T-helper 2 cell treated with Interferon-gamma antibody and Interleukin-4, amounts not matched to agents 5 μg/mL and 100 μg/mL, for 36 hours (primary cell): ENCODE data around the gene ITGAL.
"Not testable (repeated sequence)": the region's sequence is repeated elsewhere in the genome, so short reads cannot be mapped to it uniquely, and the experiment has no call there.

ENCODE experiments used
- DNase-seq: peaks from one replicate; pipeline ENCODE4 v3.0.0; 2021; ENCODE audit warnings: low spot score
- H3K27ac Mint-ChIP-seq: one replicate; pipeline ENCODE4 v1.8.0; 2021; ENCODE audit warnings: mild to moderate bottlenecking, mixed read lengths
- H3K27me3 Mint-ChIP-seq: one replicate; pipeline ENCODE4 v1.8.0; 2021; ENCODE audit warnings: low read depth, mixed read lengths
- H3K36me3 Mint-ChIP-seq: one replicate; pipeline ENCODE4 v1.8.0; 2021; ENCODE audit warnings: low read depth, mixed read lengths
- H3K4me1 Mint-ChIP-seq: one replicate; pipeline ENCODE4 v1.8.0; 2021; ENCODE audit warnings: low read depth, mixed read lengths
- H3K4me3 Mint-ChIP-seq: one replicate; pipeline ENCODE4 v1.8.0; 2022; ENCODE audit warnings: mild to moderate bottlenecking, moderate library complexity, mixed read lengths
- H3K9me3 Mint-ChIP-seq: one replicate; pipeline ENCODE4 v1.8.0; 2021; ENCODE audit warnings: mixed read lengths

Gene ITGAL

GRCh38 chr16:30521873-30522641, 49.5 kb downstream of the ITGAL start:
- Mint-ChIP-seq H3K4me3 (no peak overlapping the region), H3K9me3 (no peaks in the 10 kb centered on the region), H3K4me1 (peaks cover 9% of the 10 kb centered on the region), H3K27me3 (no peaks in the 10 kb centered on the region), H3K36me3 (peaks cover 49% of the 10 kb centered on the region), H3K27ac (peak overlapping the region; percentile 39)
- DNase-seq = no peak

GRCh38 chr16:30522702-30523463, 50.3 kb downstream of the ITGAL start:
- H3K36me3 Mint-ChIP-seq = peaks cover 41% of the 10 kb centered on the region

GRCh38 chr16:30523768-30524574, 51.4 kb downstream of the ITGAL start:
- no peak for DNase-seq
- peaks cover 32% of the 10 kb centered on the region for H3K36me3 Mint-ChIP-seq
- H3K9me3 Mint-ChIP-seq = no peaks in the 10 kb centered on the region
- H3K4me3 Mint-ChIP-seq = no peak overlapping the region
- H3K27ac Mint-ChIP-seq = no peak overlapping the region
- no peaks in the 10 kb centered on the region for H3K27me3 Mint-ChIP-seq
- H3K4me1 Mint-ChIP-seq = peaks cover 15% of the 10 kb centered on the region

More at GRCh38 chr16:30522702-30523463, 50.3 kb downstream of the ITGAL start:
- H3K27me3 Mint-ChIP-seq, DNase-seq, H3K4me3 Mint-ChIP-seq, H3K9me3 Mint-ChIP-seq: not testable (repeated sequence)
- peak overlapping the region; percentile 39 for H3K27ac Mint-ChIP-seq
- peaks cover 14% of the 10 kb centered on the region for H3K4me1 Mint-ChIP-seq

GRCh38 chr16:30524575-30525568, 52.3 kb downstream of the ITGAL start:
- H3K4me3 Mint-ChIP-seq = no peak overlapping the region
- H3K27ac Mint-ChIP-seq = no peak overlapping the region

GRCh38 chr16:30525844-30526136, 53.2 kb downstream of the ITGAL start:
- H3K36me3 Mint-ChIP-seq = peaks cover 16% of the 10 kb centered on the region
- H3K9me3 Mint-ChIP-seq = no peaks in the 10 kb centered on the region
- no peaks in the 10 kb centered on the region for H3K27me3 Mint-ChIP-seq
- H3K27ac Mint-ChIP-seq = peak overlapping the region; percentile 72
- DNase-seq = no peak
- H3K4me1 Mint-ChIP-seq = peaks cover 19% of the 10 kb centered on the region
- peak overlapping the region; percentile 84 for H3K4me3 Mint-ChIP-seq

More at GRCh38 chr16:30524575-30525568, 52.3 kb downstream of the ITGAL start:
- no peaks in the 10 kb centered on the region for H3K9me3 Mint-ChIP-seq
- H3K36me3 Mint-ChIP-seq = peaks cover 23% of the 10 kb centered on the region
- DNase-seq = no peak
- peaks cover 15% of the 10 kb centered on the region for H3K4me1 Mint-ChIP-seq
- no peaks in the 10 kb centered on the region for H3K27me3 Mint-ChIP-seq

- Mint-ChIP-seq H3K27ac (peak within 1 kb of the TSS; percentile 89), H3K9me3 (no peaks in the 10 kb centered on the region), H3K36me3 (peaks cover 16% of the 10 kb centered on the region), H3K4me1 (peaks cover 20% of the 10 kb centered on the region), H3K4me3 (peak within 1 kb of the TSS; percentile 85), H3K27me3 (no peaks in the 10 kb centered on the region)
- peak; percentile 35 for DNase-seq
Observed at GRCh38 chr16:30526137-30526822, 53.7 kb downstream of the ITGAL start, which contains the start of gene ZNF768. Gene ZNF768, minus strand, starts transcription at chr16:30526566. Its CDS starts 153 bp downstream, at chr16:30526413.

- peaks cover 9% of the 10 kb centered on the region for H3K36me3 Mint-ChIP-seq
- H3K4me1 Mint-ChIP-seq = peaks cover 24% of the 10 kb centered on the region
- DNase-seq = peak; percentile 96
- no peaks in the 10 kb centered on the region for H3K9me3 Mint-ChIP-seq
- no peaks in the 10 kb centered on the region for H3K27me3 Mint-ChIP-seq
- H3K4me3 Mint-ChIP-seq = peak overlapping the region; percentile 85
- peak overlapping the region; percentile 89 for H3K27ac Mint-ChIP-seq
Observed at GRCh38 chr16:30526823-30527634, 54.5 kb downstream of the ITGAL start.

GRCh38 chr16:30527635-30528178, 55.2 kb downstream of the ITGAL start:
- Mint-ChIP-seq H3K4me3 (peak overlapping the region; percentile 85), H3K9me3 (no peaks in the 10 kb centered on the region), H3K27me3 (no peaks in the 10 kb centered on the region), H3K4me1 (peaks cover 20% of the 10 kb centered on the region), H3K27ac (peak overlapping the region; percentile 89), H3K36me3 (peaks cover 5% of the 10 kb centered on the region)
- no peak for DNase-seq

- no peaks in the 10 kb centered on the region for H3K9me3 Mint-ChIP-seq
- H3K4me1 Mint-ChIP-seq = peaks cover 28% of the 10 kb centered on the region
- no peak overlapping the region for H3K27ac Mint-ChIP-seq
- DNase-seq = no peak
- H3K27me3 Mint-ChIP-seq = no peaks in the 10 kb centered on the region
- H3K4me3 Mint-ChIP-seq = no peak overlapping the region
- H3K36me3 Mint-ChIP-seq = peaks cover 7% of the 10 kb centered on the region
Observed at GRCh38 chr16:30528799-30529457, 56.4 kb downstream of the ITGAL start.

- Mint-ChIP-seq H3K9me3 (no peaks in the 10 kb centered on the region), H3K4me3 (no peak overlapping the region), H3K4me1 (peaks cover 30% of the 10 kb centered on the region), H3K27ac (peak overlapping the region; percentile 35), H3K27me3 (no peaks in the 10 kb centered on the region), H3K36me3 (peaks cover 7% of the 10 kb centered on the region)
- no peak for DNase-seq
Observed at GRCh38 chr16:30530163-30531037, 57.9 kb downstream of the ITGAL start.
